Measurements from ENCODE around the gene ZNF746.
"Not testable (repeated sequence)": the region's sequence is repeated elsewhere in the genome, so short reads cannot be mapped to it uniquely, and the experiment has no call there.

ZNF746 gene

DNA sequence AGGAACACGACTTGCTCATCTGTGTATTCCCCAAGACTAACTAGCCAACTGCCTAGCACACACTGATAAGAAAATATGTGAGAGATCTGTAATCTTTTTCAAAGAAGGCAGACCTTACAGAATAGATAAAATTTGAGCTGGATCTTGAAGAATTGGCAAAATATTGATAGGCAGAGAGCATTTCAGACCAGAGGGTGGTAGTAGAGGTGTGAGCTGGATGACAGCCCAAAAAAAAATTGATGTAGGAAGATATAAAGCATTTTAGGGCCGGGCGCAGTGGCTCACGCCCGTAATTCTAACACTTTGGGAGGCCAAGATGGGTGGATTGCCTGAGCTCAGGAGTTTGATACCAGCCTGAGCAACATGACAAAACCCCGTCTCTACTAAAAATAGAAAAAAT lies 1.2 kb upstream of the ZNF746 start:
- peaks cover 18% of the 10 kb centered on the region for H3K36me3 Mint-ChIP-seq (ENCODE audit: low read depth)
- peaks cover 31% of the 10 kb centered on the region for H3K4me1 Mint-ChIP-seq (ENCODE audit: low read depth)
- H3K4me3 Mint-ChIP-seq, result no peak overlapping the region
- H3K27ac Mint-ChIP-seq, result no peak overlapping the region
- H3K9me3 Mint-ChIP-seq, result no peaks in the 10 kb centered on the region
- peaks cover 2% of the 10 kb centered on the region for H3K27me3 Mint-ChIP-seq
- intact Hi-C loops (cut with micrococcal nuclease), result loop anchor here (5.0 kb wide), 2 partner anchors 37 to 352 kb away; partner anchors contain the start of genes ZNF398 and ZNF777

DNA sequence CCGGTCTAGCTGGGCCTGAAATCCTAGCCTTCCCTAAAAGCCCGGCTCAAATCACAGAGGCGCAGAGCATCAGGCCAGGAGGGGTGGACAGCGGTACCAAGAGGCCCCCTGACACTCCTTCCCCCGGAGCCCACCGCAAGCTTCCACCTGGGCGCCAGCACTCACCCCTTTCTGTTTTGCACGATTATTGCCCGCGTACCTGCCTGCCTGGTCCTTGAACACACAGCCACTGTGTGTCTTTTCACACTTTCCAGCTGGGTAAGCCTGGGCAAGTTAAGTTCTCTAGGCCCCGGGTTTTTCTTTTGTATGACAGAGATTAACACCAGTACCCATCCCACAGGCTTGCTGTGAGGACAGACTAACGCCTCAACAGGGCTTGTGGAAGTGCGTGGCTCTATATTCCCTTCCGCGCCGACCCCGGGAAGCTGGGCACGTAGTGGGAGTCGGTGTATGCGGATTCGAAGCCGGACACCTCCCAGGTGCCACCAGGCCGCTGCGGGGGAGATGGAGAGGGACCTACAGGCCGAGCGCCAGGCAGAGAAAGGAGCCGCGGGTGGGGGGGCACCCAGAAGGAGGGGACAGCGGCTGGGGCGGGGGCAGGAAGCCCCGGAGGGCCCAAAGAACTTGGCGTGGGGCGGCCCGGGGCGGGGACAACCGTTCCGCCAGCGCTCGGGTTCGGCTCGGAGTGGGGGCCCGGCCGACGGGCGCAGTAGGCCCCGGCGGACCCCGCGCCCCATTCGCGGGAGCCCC lies 792 bp downstream of the ZNF746 start:
- Mint-ChIP-seq H3K4me3 (peak overlapping the region; percentile 97), H3K27me3 (peaks cover 2% of the 10 kb centered on the region), H3K9me3 (no peaks in the 10 kb centered on the region), H3K27ac (peak overlapping the region; percentile 97), H3K4me1 (ENCODE audit: low read depth) (peaks cover 44% of the 10 kb centered on the region), H3K36me3 (ENCODE audit: low read depth) (peaks cover 38% of the 10 kb centered on the region)
- intact Hi-C loops (cut with micrococcal nuclease), result loop anchor here (5.0 kb wide), 2 partner anchors 35 to 350 kb away; partner anchors contain the start of genes ZNF398 and ZNF777

- peak overlapping the region; percentile 97 for H3K27ac Mint-ChIP-seq
- no peaks in the 10 kb centered on the region for H3K9me3 Mint-ChIP-seq
- peaks cover 44% of the 10 kb centered on the region for H3K4me1 Mint-ChIP-seq (ENCODE audit: low read depth)
- intact Hi-C loops (cut with micrococcal nuclease), result loop anchor here (2.0 to 5.0 kb wide), 4 partner anchors 34 to 349 kb away; partner anchors contain the start of genes ZNF398 and ZNF777
- H3K4me3 Mint-ChIP-seq, result peak overlapping the region; percentile 97
- H3K36me3 Mint-ChIP-seq (ENCODE audit: low read depth), result peaks cover 46% of the 10 kb centered on the region
- no peaks in the 10 kb centered on the region for H3K27me3 Mint-ChIP-seq
Observed at GRCh38 chr7:149495785-149496641, 1.6 kb downstream of the ZNF746 start.

GRCh38 chr7:149494738-149495368 lies 2.8 kb downstream of the ZNF746 start:
- Mint-ChIP-seq H3K4me3 (peak overlapping the region; percentile 97), H3K27me3 (no peaks in the 10 kb centered on the region), H3K27ac (peak overlapping the region; percentile 97), H3K36me3 (ENCODE audit: low read depth) (peaks cover 58% of the 10 kb centered on the region), H3K9me3 (no peaks in the 10 kb centered on the region), H3K4me1 (ENCODE audit: low read depth) (peaks cover 56% of the 10 kb centered on the region)
- intact Hi-C loops (cut with micrococcal nuclease), result loop anchor here (2.0 to 5.0 kb wide), 4 partner anchors 33 to 348 kb away; partner anchors contain the start of genes ZNF398 and ZNF777

GRCh38 chr7:149493975-149494374 lies 3.6 kb downstream of the ZNF746 start:
- intact Hi-C loops (cut with micrococcal nuclease), result loop anchor here (2.0 kb wide), 2 partner anchors 71 to 131 kb away; no protein-coding TSS in a partner anchor
- H3K9me3 Mint-ChIP-seq, H3K4me3 Mint-ChIP-seq, H3K27me3 Mint-ChIP-seq: not testable (repeated sequence)
- Mint-ChIP-seq H3K27ac (peak overlapping the region; percentile 97), H3K4me1 (ENCODE audit: low read depth) (peaks cover 63% of the 10 kb centered on the region), H3K36me3 (ENCODE audit: low read depth) (peaks cover 67% of the 10 kb centered on the region)

DNA sequence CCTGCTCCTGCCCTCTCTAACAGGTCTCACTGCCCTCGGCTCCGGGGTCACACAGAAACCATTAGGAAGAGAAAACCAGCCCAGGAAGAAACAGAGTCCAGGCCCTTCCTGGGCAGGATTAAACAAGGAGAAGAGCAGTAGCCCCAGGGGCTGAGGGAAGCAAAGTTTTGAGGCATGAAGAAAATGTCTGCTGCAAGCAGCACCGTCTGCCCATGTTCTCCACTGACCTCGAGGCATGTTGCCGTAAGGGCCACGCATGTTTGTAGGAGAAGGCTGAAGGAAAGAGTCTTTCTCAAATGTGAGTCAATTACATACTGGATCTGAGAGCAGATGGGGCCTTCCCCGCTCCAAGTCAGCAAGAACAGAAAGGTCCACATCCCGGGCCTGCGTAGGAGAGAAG lies 4.2 kb downstream of the ZNF746 start:
- peaks cover 67% of the 10 kb centered on the region for H3K4me1 Mint-ChIP-seq (ENCODE audit: low read depth)

DNA sequence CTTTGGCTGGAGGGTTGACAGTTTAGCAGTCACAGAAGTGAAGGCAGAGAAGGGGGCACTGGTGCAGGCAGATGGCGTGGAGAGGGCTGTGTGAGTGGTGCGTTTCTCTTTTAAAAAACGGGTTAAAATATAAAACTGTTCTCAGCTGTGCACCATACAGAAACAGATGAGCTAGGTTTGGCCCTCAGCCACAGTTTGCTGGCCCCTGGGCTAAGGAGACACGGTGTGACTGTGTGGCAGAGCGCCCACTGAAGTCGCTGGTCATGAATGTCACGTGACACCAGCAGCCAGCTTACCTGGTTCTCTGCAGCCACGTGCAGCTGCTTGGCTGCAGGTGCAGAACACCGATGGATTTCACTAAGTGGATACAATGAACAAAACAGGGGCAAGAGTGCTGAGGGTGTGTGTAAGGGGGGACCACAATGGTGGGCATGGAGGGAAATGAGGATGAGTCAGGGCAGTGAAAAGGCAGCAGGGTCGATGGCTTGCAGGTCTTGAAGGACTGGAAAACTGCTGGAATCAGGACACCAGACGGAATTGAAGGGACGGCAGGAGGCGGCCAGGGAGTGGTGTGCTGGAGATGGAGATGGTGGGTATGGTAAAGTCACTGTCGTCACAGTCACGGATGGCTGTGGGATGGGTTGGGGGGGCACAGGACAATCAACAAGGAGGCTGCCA lies 7.4 kb downstream of the ZNF746 start:
- peaks cover 51% of the 10 kb centered on the region for H3K4me1 Mint-ChIP-seq (ENCODE audit: low read depth)

More for the DNA sequence above, 4.2 kb downstream of the ZNF746 start:
- Mint-ChIP-seq H3K27ac (peak overlapping the region; percentile 97), H3K36me3 (ENCODE audit: low read depth) (peaks cover 73% of the 10 kb centered on the region), H3K4me3 (no peak overlapping the region), H3K27me3 (no peaks in the 10 kb centered on the region), H3K9me3 (no peaks in the 10 kb centered on the region)
- intact Hi-C loops (cut with micrococcal nuclease), result no loop called here

DNA sequence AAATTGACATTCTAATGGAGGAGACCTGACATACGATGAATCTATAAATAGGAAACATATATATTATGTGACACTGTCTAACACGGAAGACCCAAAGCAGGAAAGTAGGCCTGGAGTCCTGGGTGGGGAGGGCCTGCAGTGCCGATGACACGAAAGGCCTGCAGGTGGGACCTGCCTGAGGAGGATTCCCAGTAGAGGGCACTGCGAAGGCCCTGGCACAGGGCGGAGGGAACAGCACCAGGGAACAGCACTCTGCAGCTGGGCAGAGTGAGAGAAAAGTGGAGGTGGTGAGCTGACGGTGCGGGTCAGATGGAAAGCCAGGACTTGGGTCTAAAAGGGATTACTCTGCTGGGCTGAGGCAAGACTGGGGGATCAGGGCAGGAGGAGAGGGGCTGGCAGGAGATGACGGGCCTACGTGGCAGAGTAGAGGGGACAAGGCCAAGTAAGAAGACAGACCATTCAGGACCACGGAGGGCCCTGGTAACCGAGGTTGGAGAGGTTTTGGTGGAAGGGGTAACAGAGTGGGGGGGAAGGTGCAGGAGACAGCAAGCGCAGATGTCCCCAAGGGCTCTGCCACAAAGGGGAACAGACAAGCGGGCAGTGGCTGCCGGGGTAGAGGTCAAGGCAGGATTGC lies 8.1 kb downstream of the ZNF746 start:
- no peak overlapping the region for H3K4me3 Mint-ChIP-seq
- H3K4me1 Mint-ChIP-seq (ENCODE audit: low read depth), result peaks cover 44% of the 10 kb centered on the region
- H3K9me3 Mint-ChIP-seq, result no peaks in the 10 kb centered on the region
- H3K36me3 Mint-ChIP-seq (ENCODE audit: low read depth), result peaks cover 99% of the 10 kb centered on the region
- H3K27me3 Mint-ChIP-seq, result no peaks in the 10 kb centered on the region
- H3K27ac Mint-ChIP-seq, result peak overlapping the region; percentile 21
- intact Hi-C loops (cut with micrococcal nuclease), result no loop called here

More for the DNA sequence above, 7.4 kb downstream of the ZNF746 start:
- intact Hi-C loops (cut with micrococcal nuclease), result no loop called here
- Mint-ChIP-seq H3K4me3 (no peak overlapping the region), H3K36me3 (ENCODE audit: low read depth) (peaks cover 95% of the 10 kb centered on the region), H3K27me3 (no peaks in the 10 kb centered on the region), H3K9me3 (no peaks in the 10 kb centered on the region), H3K27ac (peak overlapping the region; percentile 21)

DNA sequence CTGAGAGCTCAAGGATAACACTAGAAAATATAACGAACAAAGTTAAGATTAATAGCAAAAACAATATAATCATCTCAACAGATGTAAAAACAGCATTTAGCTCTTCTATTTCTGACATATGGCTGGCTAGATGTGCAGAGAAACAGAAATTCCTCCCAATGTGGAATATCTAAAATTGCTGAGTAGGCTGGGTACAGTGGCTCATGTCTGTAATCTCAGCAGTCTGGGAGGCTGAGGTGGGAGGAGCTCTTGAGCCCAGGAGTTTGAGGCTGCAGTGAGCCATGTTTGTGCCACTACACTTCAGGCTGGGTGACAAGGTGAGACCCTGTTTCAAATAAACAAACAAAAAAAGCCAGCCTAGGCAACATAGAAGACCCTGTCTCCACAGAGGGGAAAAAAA lies 18.0 kb downstream of the ZNF746 start:
- H3K27ac Mint-ChIP-seq, result no peak overlapping the region
- peaks cover 11% of the 10 kb centered on the region for H3K9me3 Mint-ChIP-seq
- intact Hi-C loops (cut with micrococcal nuclease), result no loop called here
- peaks cover 92% of the 10 kb centered on the region for H3K36me3 Mint-ChIP-seq (ENCODE audit: low read depth)
- no peak overlapping the region for H3K4me3 Mint-ChIP-seq
- H3K27me3 Mint-ChIP-seq, result no peaks in the 10 kb centered on the region
- peaks cover 8% of the 10 kb centered on the region for H3K4me1 Mint-ChIP-seq (ENCODE audit: low read depth)

GRCh38 chr7:149478754-149479153 lies 18.9 kb downstream of the ZNF746 start:
- peaks cover 8% of the 10 kb centered on the region for H3K4me1 Mint-ChIP-seq (ENCODE audit: low read depth)
- peaks cover 97% of the 10 kb centered on the region for H3K36me3 Mint-ChIP-seq (ENCODE audit: low read depth)
- intact Hi-C loops (cut with micrococcal nuclease), result no loop called here
- peak overlapping the region; percentile 11 for H3K27ac Mint-ChIP-seq
- H3K9me3 Mint-ChIP-seq, result peaks cover 11% of the 10 kb centered on the region
- no peaks in the 10 kb centered on the region for H3K27me3 Mint-ChIP-seq
- H3K4me3 Mint-ChIP-seq, result no peak overlapping the region

GRCh38 chr7:149477494-149478443 lies 19.8 kb downstream of the ZNF746 start:
- H3K27ac Mint-ChIP-seq, result peak overlapping the region; percentile 11
- H3K9me3 Mint-ChIP-seq, result peaks cover 11% of the 10 kb centered on the region
- H3K4me1 Mint-ChIP-seq (ENCODE audit: low read depth), result peaks cover 8% of the 10 kb centered on the region
- intact Hi-C loops (cut with micrococcal nuclease), result no loop called here
- H3K27me3 Mint-ChIP-seq, result no peaks in the 10 kb centered on the region
- H3K36me3 Mint-ChIP-seq (ENCODE audit: low read depth), result peaks cover 97% of the 10 kb centered on the region
- H3K4me3 Mint-ChIP-seq, result no peak overlapping the region

GRCh38 chr7:149476791-149477190 lies 20.8 kb downstream of the ZNF746 start:
- Mint-ChIP-seq H3K4me3 (no peak overlapping the region), H3K27me3 (no peaks in the 10 kb centered on the region), H3K4me1 (ENCODE audit: low read depth) (peaks cover 8% of the 10 kb centered on the region), H3K9me3 (peaks cover 11% of the 10 kb centered on the region), H3K27ac (no peak overlapping the region), H3K36me3 (ENCODE audit: low read depth) (peaks cover 100% of the 10 kb centered on the region)
- intact Hi-C loops (cut with micrococcal nuclease), result no loop called here

All from dendritic cell treated with granulocyte-macrophage colony-stimulating factor and Interleukin-4, amounts not matched to agents 40 ng/mL and 50 ng/mL, for 4 days (primary cell).